Effector CD8-positive, alpha-beta T cell (primary cell): ENCODE data around the gene CD1B.
"Not testable (repeated sequence)": the region's sequence is repeated elsewhere in the genome, so short reads cannot be mapped to it uniquely, and the experiment has no call there.

Experiments
- DNase-seq: peaks from one replicate; lab custom pipeline; 2025; lab: John Stamatoyannopoulos, UW
- total RNA-seq, 4 experiments: gene quantifications; one replicate each; lab custom pipeline; 2026; lab: John Stamatoyannopoulos, UW

CD1B gene
- 0 reads per million in 4 experiments for total RNA-seq

- no peak for DNase-seq
Observed at GRCh38 chr1:158331481-158332150, at the start of gene CD1B. TSS of gene CD1B (minus strand) at chr1:158331531. CDS start at chr1:158331423, 108 bp downstream.

GRCh38 chr1:158374860-158375259, 43.5 kb upstream of the CD1B start:
- no peak for DNase-seq

- DNase-seq = not testable (repeated sequence)
Observed at GRCh38 chr1:158374101-158374500, 42.8 kb upstream of the CD1B start.

GRCh38 chr1:158371188-158371953, 40.0 kb upstream of the CD1B start:
- no peak for DNase-seq

GRCh38 chr1:158366783-158367182, 35.5 kb upstream of the CD1B start:
- no peak for DNase-seq

GRCh38 chr1:158362941-158363340, 31.6 kb upstream of the CD1B start:
- no peak for DNase-seq

GRCh38 chr1:158362482-158362881, 31.2 kb upstream of the CD1B start:
- no peak for DNase-seq

GRCh38 chr1:158357441-158357840, 26.1 kb upstream of the CD1B start:
- DNase-seq = no peak

GRCh38 chr1:158356616-158357015, 25.3 kb upstream of the CD1B start:
- DNase-seq = no peak

- DNase-seq = no peak
Observed at GRCh38 chr1:158355773-158356285, 24.5 kb upstream of the CD1B start.

- DNase-seq = no peak
Observed at GRCh38 chr1:158354255-158354654, 22.9 kb upstream of the CD1B start.

- no peak for DNase-seq
Observed at GRCh38 chr1:158353303-158354075, 22.2 kb upstream of the CD1B start, which contains the start of gene CD1E. TSS of gene CD1E (plus strand) at chr1:158353894. CDS start at chr1:158353989, 95 bp downstream.

- DNase-seq = not testable (repeated sequence)
Observed at GRCh38 chr1:158348946-158349345, 17.6 kb upstream of the CD1B start.

GRCh38 chr1:158336413-158336812, 5.1 kb upstream of the CD1B start:
- DNase-seq = not testable (repeated sequence)

GRCh38 chr1:158335213-158335532, 3.8 kb upstream of the CD1B start:
- DNase-seq = no peak

- DNase-seq = no peak
Observed at GRCh38 chr1:158334526-158335212, 3.3 kb upstream of the CD1B start.

- DNase-seq = no peak
Observed at GRCh38 chr1:158333405-158334155, 2.2 kb upstream of the CD1B start.

GRCh38 chr1:158331106-158331425, 265 bp downstream of the CD1B start:
- no peak for DNase-seq

- DNase-seq = no peak
Observed at GRCh38 chr1:158330391-158331105, 783 bp downstream of the CD1B start.

GRCh38 chr1:158329733-158330132, 1.6 kb downstream of the CD1B start:
- no peak for DNase-seq
